ENCODE data around the gene CD209.

GRCh38 chr19:7788933-7789323 is 41.6 kb upstream of the CD209 start:
- no peak for TF ChIP-seq REST (IDR thresholded peaks at IDR 0.05; ENCODE audit: low read depth)
- no peak for TF ChIP-seq EGR1 (IDR thresholded peaks at IDR 0.05)
- no peak for TF ChIP-seq FOXM1 (IDR thresholded peaks at IDR 0.05; ENCODE audit: borderline replicate concordance, low read depth)
- no peak for TF ChIP-seq YY1 (IDR thresholded peaks at IDR 0.05; ENCODE audit: low read depth)
- TF ChIP-seq EP300 (IDR thresholded peaks at IDR 0.05; ENCODE audit: borderline replicate concordance): no peak
- TF ChIP-seq RAD21 (IDR thresholded peaks at IDR 0.05; ENCODE audit: low read depth): no peak

All from Ishikawa (cell line).